GM23338 (cell line): ENCODE measurements around the gene AK4. TPM values are rescaled to one million over a fixed set of nuclear protein-coding genes. Genes with fewer than 3 reads are reported as not detected.
A peak's percentile ranks its signal among the peaks of the same experiment; 100 is the strongest.

Experiments
- ATAC-seq: fragments of 200-7000 bp; cut with Tn5 transposase; 3 replicates; pipeline ENCODE4 v1.9.1; 2020
- DNase-seq: peaks from one replicate; pipeline ENCODE4 v3.0.0-alpha.2; 2015; ENCODE audit warnings: low spot score
- H2AFZ ChIP-seq: fragments of 200-600 bp; sonication (generic); 2 replicates; pipeline ENCODE4 v1.8.0; 2016; ENCODE audit warnings: antibody characterized with exemption, mild to moderate bottlenecking, moderate library complexity
- H3F3A ChIP-seq: fragments of 200-600 bp; sonication (generic); replicated peaks from 2 replicates; pipeline ENCODE4 v1.8.0; 2017; ENCODE audit warnings: antibody characterized with exemption, mixed run types, low read depth
- H3K27ac ChIP-seq: fragments of 200-600 bp; sonication (generic); 2 replicates; pipeline ENCODE4 v1.6.1; 2016; ENCODE audit warnings: low read depth
- H3K27me3 ChIP-seq: fragments of 200-600 bp; sonication (generic); 2 replicates; pipeline ENCODE4 v1.8.0; 2016; ENCODE audit warnings: mild to moderate bottlenecking, mixed run types, moderate library complexity; ENCODE audit not compliant: insufficient read depth
- H3K36me3 ChIP-seq: fragments of 200-600 bp; sonication (generic); 2 replicates; pipeline ENCODE4 v1.8.0; 2016; ENCODE audit warnings: mild to moderate bottlenecking; ENCODE audit not compliant: insufficient read depth
- H3K4me1 ChIP-seq: fragments of 200-600 bp; sonication (generic); 2 replicates; pipeline ENCODE4 v1.8.0; 2016; ENCODE audit warnings: mild to moderate bottlenecking, moderate library complexity; ENCODE audit not compliant: insufficient read depth
- H3K4me2 ChIP-seq: fragments of 200-600 bp; sonication (generic); 2 replicates; pipeline ENCODE4 v1.7.1; 2017; ENCODE audit warnings: mixed run types
- H3K4me3 ChIP-seq: fragments of 200-600 bp; sonication (generic); 2 replicates; pipeline ENCODE4 v1.6.1; 2016; ENCODE audit warnings: mixed run types
- H3K79me2 ChIP-seq: fragments of 200-600 bp; sonication (generic); replicated peaks from 2 replicates; pipeline ENCODE4 v1.8.0; 2017; ENCODE audit warnings: mild to moderate bottlenecking; ENCODE audit not compliant: insufficient read depth
- H3K9me2 ChIP-seq: fragments of 200-600 bp; sonication (generic); 2 replicates; pipeline ENCODE4 v1.8.0; 2017; ENCODE audit not compliant: insufficient read depth
- H4K20me1 ChIP-seq: fragments of 200-600 bp; sonication (generic); replicated peaks from 2 replicates; pipeline ENCODE4 v1.8.0; 2017; ENCODE audit warnings: mild to moderate bottlenecking; ENCODE audit not compliant: insufficient read depth
- H3K27ac Mint-ChIP-seq: 2 replicates; pipeline ENCODE4 v1.8.0; 2020; ENCODE audit warnings: inconsistent platforms, mild to moderate bottlenecking, moderate library complexity, mixed read lengths
- H3K27me3 Mint-ChIP-seq: 3 replicates; pipeline ENCODE4 v1.8.0; 2022; ENCODE audit warnings: low read depth, mild to moderate bottlenecking, moderate library complexity, mixed read lengths, inconsistent platforms; ENCODE audit not compliant: insufficient read depth, poor library complexity
- H3K36me3 Mint-ChIP-seq: 3 replicates; pipeline ENCODE4 v1.8.0; 2021; ENCODE audit warnings: low read depth, mild to moderate bottlenecking, inconsistent platforms, moderate library complexity, mixed read lengths
- H3K4me1 Mint-ChIP-seq: 3 replicates; pipeline ENCODE4 v1.8.0; 2020; ENCODE audit warnings: mild to moderate bottlenecking, inconsistent platforms, mixed read lengths
- H3K4me3 Mint-ChIP-seq: 3 replicates; pipeline ENCODE4 v1.8.0; 2021; ENCODE audit warnings: moderate library complexity, mild to moderate bottlenecking, inconsistent platforms, mixed read lengths
- H3K9me3 Mint-ChIP-seq: 3 replicates; pipeline ENCODE4 v1.8.0; 2020; ENCODE audit warnings: moderate library complexity, mild to moderate bottlenecking, inconsistent platforms, mixed read lengths
- CREB1 ChIP-seq: fragments of 250-450 bp; sonication (Bioruptor Pico); IDR thresholded peaks from 2 replicates; pipeline ENCODE4 v1.5.0; 2020; ENCODE audit warnings: low read depth, mild to moderate bottlenecking, moderate library complexity
- EZH2 ChIP-seq: fragments of 200-600 bp; sonication (generic); IDR thresholded peaks from one replicate; pipeline ENCODE4 v1.8.0; 2017; ENCODE audit warnings: antibody characterized with exemption, mild to moderate bottlenecking, low read depth; ENCODE audit not compliant: unreplicated experiment
- JUNB ChIP-seq: IDR thresholded peaks from one replicate; pipeline ENCODE4 v1.6.1; 2016; ENCODE audit warnings: antibody characterized with exemption; ENCODE audit not compliant: unreplicated experiment
- NANOG ChIP-seq: IDR thresholded peaks from 2 replicates; pipeline ENCODE4 v1.6.1; 2016; ENCODE audit warnings: antibody characterized with exemption, borderline replicate concordance
- ZNF114 ChIP-seq: fragments of 250-450 bp; sonication (Bioruptor Pico); IDR thresholded peaks from 2 replicates; pipeline ENCODE4 v1.5.0; 2020; ENCODE audit warnings: mild to moderate bottlenecking, moderate library complexity
- ZNF331 ChIP-seq: fragments of 250-450 bp; sonication (Bioruptor Pico); IDR thresholded peaks from 2 replicates; pipeline ENCODE4 v1.5.0; 2020; ENCODE audit warnings: low read depth, mild to moderate bottlenecking, moderate library complexity
- polyA plus RNA-seq: library from polyadenylated mRNA; unstranded; fragments of >200 nt; fragmentation: Nextera tagmentation; extraction: Ambion mirVana; gene quantifications from 2 replicates; pipeline ENCODE4 v1.2.1, GENCODE V29; 2016
- total RNA-seq: library from RNA; depleted of rRNA; stranded (reverse); fragments of >200 nt; shearing (Covaris generic); gene quantifications from 2 replicates; pipeline ENCODE4 v1.2.3, GENCODE V29; 2014
- TF ChIP-seq, protein P1 (sequence below), 2 experiments: fragments of 200-600 bp in 1 of 2; sonication (generic) in 1 of 2; conservative IDR thresholded peaks; 2 replicates each; pipeline versions ENCODE4 v1.5.1 to v1.6.1; 2016 to 2017; ENCODE audit warnings: antibody characterized with exemption in 2 of 2, low read depth in 2 of 2, mild to moderate bottlenecking in 2 of 2, moderate library complexity in 1 of 2
- TF ChIP-seq, protein P2 (sequence below): IDR thresholded peaks from one replicate; pipeline ENCODE4 v1.6.1; 2018; ENCODE audit warnings: antibody characterized with exemption; ENCODE audit not compliant: unreplicated experiment
- TF ChIP-seq, protein P3 (sequence below): IDR thresholded peaks from 2 replicates; pipeline ENCODE4 v1.6.1; 2016; ENCODE audit warnings: antibody characterized with exemption

The AK4 gene
- total and polyA plus RNA-seq, 2 experiments from 2014 or later: 123 to 127 TPM

DNA sequence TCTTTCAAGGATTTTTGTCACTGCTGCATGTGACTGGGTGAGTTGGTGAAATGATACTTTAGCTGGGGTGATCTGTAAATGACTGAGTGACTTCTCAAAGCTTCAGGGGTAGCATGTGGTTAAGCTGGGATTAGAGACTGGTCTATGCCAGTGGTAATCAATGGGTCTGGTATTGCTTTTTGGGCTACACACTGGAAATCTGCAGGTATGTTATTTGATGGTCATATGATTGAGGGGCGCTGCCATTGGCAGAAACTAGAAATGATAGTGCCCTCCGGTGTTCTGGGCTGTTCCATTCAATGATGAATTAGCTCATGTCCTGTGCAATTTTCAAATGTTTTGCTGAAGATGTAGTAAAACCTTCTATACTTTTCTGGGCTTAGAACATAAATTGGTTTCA, 121.6 kb downstream of the AK4 start:
- Histone ChIP-seq H3K27me3 (peaks cover 15% of the 10 kb centered on the region), H4K20me1 (no peaks in the 10 kb centered on the region), H3K4me1 (peaks cover 20% of the 10 kb centered on the region), H3K9me2 (no peaks in the 10 kb centered on the region), H3K4me3 (no peak overlapping the region), H2AFZ (no peak overlapping the region), H3K27ac (no peak overlapping the region), H3F3A (no peaks in the 10 kb centered on the region), H3K4me2 (no peak overlapping the region), H3K36me3 (no peaks in the 10 kb centered on the region), H3K79me2 (no peaks in the 10 kb centered on the region)
- Mint-ChIP-seq H3K9me3 (no peaks in the 10 kb centered on the region), H3K36me3 (no peaks in the 10 kb centered on the region), H3K4me1 (peaks cover 24% of the 10 kb centered on the region), H3K27me3 (peaks cover 6% of the 10 kb centered on the region), H3K4me3 (no peak overlapping the region), H3K27ac (no peak overlapping the region)
- TF ChIP-seq JUNB: no peak
- TF ChIP-seq, protein P1, sequence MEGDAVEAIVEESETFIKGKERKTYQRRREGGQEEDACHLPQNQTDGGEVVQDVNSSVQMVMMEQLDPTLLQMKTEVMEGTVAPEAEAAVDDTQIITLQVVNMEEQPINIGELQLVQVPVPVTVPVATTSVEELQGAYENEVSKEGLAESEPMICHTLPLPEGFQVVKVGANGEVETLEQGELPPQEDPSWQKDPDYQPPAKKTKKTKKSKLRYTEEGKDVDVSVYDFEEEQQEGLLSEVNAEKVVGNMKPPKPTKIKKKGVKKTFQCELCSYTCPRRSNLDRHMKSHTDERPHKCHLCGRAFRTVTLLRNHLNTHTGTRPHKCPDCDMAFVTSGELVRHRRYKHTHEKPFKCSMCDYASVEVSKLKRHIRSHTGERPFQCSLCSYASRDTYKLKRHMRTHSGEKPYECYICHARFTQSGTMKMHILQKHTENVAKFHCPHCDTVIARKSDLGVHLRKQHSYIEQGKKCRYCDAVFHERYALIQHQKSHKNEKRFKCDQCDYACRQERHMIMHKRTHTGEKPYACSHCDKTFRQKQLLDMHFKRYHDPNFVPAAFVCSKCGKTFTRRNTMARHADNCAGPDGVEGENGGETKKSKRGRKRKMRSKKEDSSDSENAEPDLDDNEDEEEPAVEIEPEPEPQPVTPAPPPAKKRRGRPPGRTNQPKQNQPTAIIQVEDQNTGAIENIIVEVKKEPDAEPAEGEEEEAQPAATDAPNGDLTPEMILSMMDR (conservative IDR thresholded peaks at IDR 0.05; ENCODE audit: low read depth in 2 of 2): 0 out of 4 replicates have a peak, but pooled peaks of 1 of the 2 experiments have one; percentile 14
- ATAC-seq (no peak), DNase-seq (no peak)

DNA sequence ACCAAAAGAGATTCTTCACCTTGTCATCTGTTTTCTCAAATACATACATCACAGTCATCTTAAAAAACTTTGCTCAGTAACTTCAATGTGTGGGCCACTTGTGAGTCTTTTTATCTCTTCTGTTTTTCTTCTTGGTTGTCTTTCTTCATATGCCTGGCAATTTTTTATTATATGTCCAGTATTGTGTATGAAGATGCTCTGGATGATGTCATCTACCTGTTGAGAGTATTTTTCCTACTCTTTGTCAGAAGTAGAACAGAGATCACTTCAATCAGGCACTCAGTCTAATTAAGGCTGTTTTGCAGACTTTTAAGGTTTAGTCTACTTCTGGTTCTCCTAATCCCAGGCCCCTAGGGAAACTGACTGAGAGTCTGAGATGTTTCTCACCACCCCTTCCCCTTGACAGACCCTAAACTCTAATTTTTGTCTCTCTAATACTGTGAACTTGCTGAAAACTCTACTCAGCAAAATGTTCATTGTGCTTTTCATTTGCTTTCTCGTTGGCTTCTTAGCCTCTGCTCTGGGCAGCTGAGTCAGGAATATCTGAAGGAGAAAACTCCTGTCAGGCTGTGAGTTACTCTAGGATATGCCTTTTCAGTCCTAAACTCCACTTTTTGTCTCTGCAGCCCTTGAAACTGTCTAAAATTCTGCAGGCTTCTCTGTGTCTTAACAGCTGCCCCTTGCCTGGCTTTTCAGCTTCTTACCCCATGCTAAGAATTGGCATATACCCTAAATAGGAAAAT, 128.4 kb downstream of the AK4 start:
- Histone ChIP-seq H3K9me2 (no peaks in the 10 kb centered on the region), H3K27ac (peak overlapping the region; percentile 11; the same call in 1 of the 2 replicates), H3K79me2 (no peaks in the 10 kb centered on the region), H3K27me3 (peaks cover 7% of the 10 kb centered on the region; the same call in 1 of the 2 replicates), H3K4me3 (no peak overlapping the region), H2AFZ (no peak overlapping the region), H4K20me1 (no peaks in the 10 kb centered on the region), H3K4me2 (no peak overlapping the region), H3K4me1 (peaks cover 33% of the 10 kb centered on the region), H3F3A (no peaks in the 10 kb centered on the region), H3K36me3 (no peaks in the 10 kb centered on the region)
- Mint-ChIP-seq H3K4me3 (no peak overlapping the region), H3K27me3 (peaks cover 6% of the 10 kb centered on the region), H3K36me3 (no peaks in the 10 kb centered on the region), H3K9me3 (no peaks in the 10 kb centered on the region), H3K4me1 (peaks cover 47% of the 10 kb centered on the region), H3K27ac (no peak overlapping the region; the same call in 1 of the 2 replicates)
- DNase-seq (no peak), ATAC-seq (peak; percentile 14; the same call in 2 of the 3 replicates)
- TF ChIP-seq NANOG (no peak), JUNB (no peak), ZNF114 (CRISPR knock-in tag) (no peak), ZNF331 (CRISPR knock-in tag) (no peak), EZH2 (no peak), CREB1 (CRISPR knock-in tag) (no peak)
- TF ChIP-seq, protein P1 (conservative IDR thresholded peaks at IDR 0.05; ENCODE audit: low read depth in 2 of 2): no peak
- TF ChIP-seq, protein P2, sequence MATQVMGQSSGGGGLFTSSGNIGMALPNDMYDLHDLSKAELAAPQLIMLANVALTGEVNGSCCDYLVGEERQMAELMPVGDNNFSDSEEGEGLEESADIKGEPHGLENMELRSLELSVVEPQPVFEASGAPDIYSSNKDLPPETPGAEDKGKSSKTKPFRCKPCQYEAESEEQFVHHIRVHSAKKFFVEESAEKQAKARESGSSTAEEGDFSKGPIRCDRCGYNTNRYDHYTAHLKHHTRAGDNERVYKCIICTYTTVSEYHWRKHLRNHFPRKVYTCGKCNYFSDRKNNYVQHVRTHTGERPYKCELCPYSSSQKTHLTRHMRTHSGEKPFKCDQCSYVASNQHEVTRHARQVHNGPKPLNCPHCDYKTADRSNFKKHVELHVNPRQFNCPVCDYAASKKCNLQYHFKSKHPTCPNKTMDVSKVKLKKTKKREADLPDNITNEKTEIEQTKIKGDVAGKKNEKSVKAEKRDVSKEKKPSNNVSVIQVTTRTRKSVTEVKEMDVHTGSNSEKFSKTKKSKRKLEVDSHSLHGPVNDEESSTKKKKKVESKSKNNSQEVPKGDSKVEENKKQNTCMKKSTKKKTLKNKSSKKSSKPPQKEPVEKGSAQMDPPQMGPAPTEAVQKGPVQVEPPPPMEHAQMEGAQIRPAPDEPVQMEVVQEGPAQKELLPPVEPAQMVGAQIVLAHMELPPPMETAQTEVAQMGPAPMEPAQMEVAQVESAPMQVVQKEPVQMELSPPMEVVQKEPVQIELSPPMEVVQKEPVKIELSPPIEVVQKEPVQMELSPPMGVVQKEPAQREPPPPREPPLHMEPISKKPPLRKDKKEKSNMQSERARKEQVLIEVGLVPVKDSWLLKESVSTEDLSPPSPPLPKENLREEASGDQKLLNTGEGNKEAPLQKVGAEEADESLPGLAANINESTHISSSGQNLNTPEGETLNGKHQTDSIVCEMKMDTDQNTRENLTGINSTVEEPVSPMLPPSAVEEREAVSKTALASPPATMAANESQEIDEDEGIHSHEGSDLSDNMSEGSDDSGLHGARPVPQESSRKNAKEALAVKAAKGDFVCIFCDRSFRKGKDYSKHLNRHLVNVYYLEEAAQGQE: no peak
- TF ChIP-seq, protein P3, sequence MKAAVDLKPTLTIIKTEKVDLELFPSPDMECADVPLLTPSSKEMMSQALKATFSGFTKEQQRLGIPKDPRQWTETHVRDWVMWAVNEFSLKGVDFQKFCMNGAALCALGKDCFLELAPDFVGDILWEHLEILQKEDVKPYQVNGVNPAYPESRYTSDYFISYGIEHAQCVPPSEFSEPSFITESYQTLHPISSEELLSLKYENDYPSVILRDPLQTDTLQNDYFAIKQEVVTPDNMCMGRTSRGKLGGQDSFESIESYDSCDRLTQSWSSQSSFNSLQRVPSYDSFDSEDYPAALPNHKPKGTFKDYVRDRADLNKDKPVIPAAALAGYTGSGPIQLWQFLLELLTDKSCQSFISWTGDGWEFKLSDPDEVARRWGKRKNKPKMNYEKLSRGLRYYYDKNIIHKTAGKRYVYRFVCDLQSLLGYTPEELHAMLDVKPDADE: no peak
